ENCODE results near the gene ACOXL. TPM values are rescaled to one million over a fixed set of nuclear protein-coding genes. Genes with fewer than 3 reads are reported as not detected.

The ACOXL gene
- total and polyA plus RNA-seq, 2 of the 8 experiments (the other 6 are each of a cell fraction or from before 2014, with no cell fraction given): 11.4 to 20.6 TPM

DNA sequence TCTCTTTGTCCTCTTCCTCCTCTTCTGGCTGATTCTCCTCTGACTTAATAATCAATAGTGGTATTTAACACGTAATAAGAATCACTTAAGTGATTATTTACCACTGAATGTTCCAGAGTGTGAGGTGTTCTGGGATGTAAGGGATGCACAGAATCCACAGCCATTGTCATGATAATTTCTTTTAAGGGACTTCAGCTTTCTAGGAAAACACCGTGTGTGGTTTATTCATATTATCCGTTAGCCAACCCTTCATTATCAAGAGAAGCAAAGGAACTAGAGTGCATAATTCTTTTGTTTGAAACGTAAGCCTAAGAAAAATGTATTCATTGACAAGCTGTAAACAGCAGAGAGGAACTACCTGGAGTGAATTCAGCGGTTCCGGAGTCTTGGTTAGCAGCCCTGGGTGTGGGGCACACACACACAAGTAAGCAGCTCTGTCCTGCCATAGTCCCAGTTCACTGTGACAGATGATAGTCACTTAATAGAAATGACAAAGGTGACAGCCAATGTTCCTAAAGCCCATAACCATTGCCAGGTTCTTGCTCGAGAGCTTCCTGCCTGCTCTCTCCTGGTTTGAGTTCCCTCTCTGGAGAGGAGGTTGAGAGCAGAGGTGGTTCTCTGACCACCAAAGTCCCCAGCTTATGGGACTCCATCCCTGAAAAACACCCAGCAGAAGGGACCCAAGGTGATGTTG lies 101.9 kb downstream of the ACOXL start (continued):
- TF ChIP-seq, protein P1, sequence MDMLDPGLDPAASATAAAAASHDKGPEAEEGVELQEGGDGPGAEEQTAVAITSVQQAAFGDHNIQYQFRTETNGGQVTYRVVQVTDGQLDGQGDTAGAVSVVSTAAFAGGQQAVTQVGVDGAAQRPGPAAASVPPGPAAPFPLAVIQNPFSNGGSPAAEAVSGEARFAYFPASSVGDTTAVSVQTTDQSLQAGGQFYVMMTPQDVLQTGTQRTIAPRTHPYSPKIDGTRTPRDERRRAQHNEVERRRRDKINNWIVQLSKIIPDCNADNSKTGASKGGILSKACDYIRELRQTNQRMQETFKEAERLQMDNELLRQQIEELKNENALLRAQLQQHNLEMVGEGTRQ (IDR thresholded peaks at IDR 0.05; ENCODE audit: low read length): no peak
- no peak for TF ChIP-seq POU5F1 (IDR thresholded peaks at IDR 0.05; ENCODE audit: low read depth, low read length)
- no peak for TF ChIP-seq BCL11A (IDR thresholded peaks at IDR 0.05; ENCODE audit: low read depth in 2 of 2, low read length in 2 of 2)
- no peak for TF ChIP-seq POLR2A (IDR thresholded peaks at IDR 0.05; ENCODE audit: control extremely low read depth in 1 of 2, low read depth in 2 of 2, low read length in 2 of 2)
- no peak for TF ChIP-seq SRF (IDR thresholded peaks at IDR 0.05; ENCODE audit: low read depth, low read length)
- no peak for TF ChIP-seq KDM1A (IDR thresholded peaks at IDR 0.05; ENCODE audit: borderline replicate concordance, low read length)
- TF ChIP-seq TBP (IDR thresholded peaks at IDR 0.05; ENCODE audit: low read depth, low read length): no peak
- no peak for TF ChIP-seq SIN3A (conservative IDR thresholded peaks at IDR 0.05 in 1 of 2, IDR thresholded peaks at IDR 0.05 in 1 of 2; ENCODE audit: low read depth in 1 of 2, low read length in 2 of 2)
- no peak for TF ChIP-seq SP1 (IDR thresholded peaks at IDR 0.05; ENCODE audit: low read depth, low read length)
- TF ChIP-seq SP2 (IDR thresholded peaks at IDR 0.05; ENCODE audit: low read length): no peak
- no peak for TF ChIP-seq TAF1 (IDR thresholded peaks at IDR 0.05; ENCODE audit: low read depth, low read length)
- TF ChIP-seq EP300 (IDR thresholded peaks at IDR 0.05; ENCODE audit: borderline replicate concordance in 1 of 2, low read depth in 2 of 2, low read length in 2 of 2): no peak
